MCF 10A (cell line): ENCODE measurements around the gene MAPKAP1. TPM values are rescaled to one million over a fixed set of nuclear protein-coding genes. Genes with fewer than 3 reads are reported as not detected.

Source experiments
- BruUV-seq: library from RNA; stranded (reverse); fragments of 400-500 nt; replicated peaks from 2 replicates; lab custom pipeline; 2021; lab: Mats Ljungman, UMichigan
- CTCF ChIA-PET: fragments of 300-600 bp; sonication (Branson Sonifier 250); formaldehyde crosslinking; extraction: SDS; loops from one replicate; lab custom pipeline; 2021; ENCODE audit warnings: antibody characterized with exemption, inconsistent platforms; lab: Yijun Ruan, JAX
- POLR2A ChIA-PET: fragments of 300-600, 350-650 bp; sonication (Branson Sonifier 250); formaldehyde crosslinking; extraction: SDS; loops from one replicate; lab custom pipeline; 2020; ENCODE audit warnings: antibody characterized with exemption, inconsistent platforms; lab: Yijun Ruan, JAX
- DNase-seq: peaks from one replicate; pipeline ENCODE4 v3.0.0-alpha.2; 2018; ENCODE audit not compliant: unreplicated experiment
- H3K27ac Mint-ChIP-seq: one replicate; pipeline ENCODE4 v1.8.0; 2022; ENCODE audit warnings: mild to moderate bottlenecking, low read depth, mixed read lengths; ENCODE audit not compliant: unreplicated experiment
- H3K27me3 Mint-ChIP-seq: one replicate; pipeline ENCODE4 v1.8.0; 2022; ENCODE audit warnings: mixed read lengths; ENCODE audit not compliant: insufficient read depth, unreplicated experiment
- H3K36me3 Mint-ChIP-seq: one replicate; pipeline ENCODE4 v1.8.0; 2022; ENCODE audit warnings: mild to moderate bottlenecking, moderate library complexity, mixed read lengths; ENCODE audit not compliant: insufficient read depth, unreplicated experiment
- H3K4me1 Mint-ChIP-seq: one replicate; pipeline ENCODE4 v1.8.0; 2022; ENCODE audit warnings: mixed read lengths; ENCODE audit not compliant: insufficient read depth, unreplicated experiment
- H3K4me3 Mint-ChIP-seq: one replicate; pipeline ENCODE4 v1.8.0; 2022; ENCODE audit warnings: mild to moderate bottlenecking, moderate library complexity, mixed read lengths; ENCODE audit not compliant: unreplicated experiment
- H3K9me3 Mint-ChIP-seq: one replicate; pipeline ENCODE4 v1.8.0; 2022; ENCODE audit warnings: mixed read lengths; ENCODE audit not compliant: unreplicated experiment
- intact Hi-C: fragments of 100-400 bp; cut with micrococcal nuclease; formaldehyde crosslinking; loops from 2 replicates; pipeline ENCODE4 v1.14.1; 2022
- total RNA-seq: library from RNA; stranded (reverse); gene quantifications from 2 replicates; pipeline ENCODE4 v1.2.3, GENCODE V29; 2022
- TF ChIP-seq, protein P1 (sequence below): fragments of 200-600 bp; IDR thresholded peaks from one replicate; pipeline ENCODE4 v1.8.0; 2022; ENCODE audit warnings: antibody characterized with exemption, mild to moderate bottlenecking; ENCODE audit not compliant: unreplicated experiment

MAPKAP1 gene
- total RNA-seq, 1 experiment from 2014 or later: 74.9 TPM

- Mint-ChIP-seq H3K4me1 (no peaks in the 10 kb centered on the region), H3K4me3 (no peak overlapping the region), H3K27ac (no peak overlapping the region), H3K9me3 (no peaks in the 10 kb centered on the region), H3K36me3 (peaks cover 6% of the 10 kb centered on the region), H3K27me3 (no peaks in the 10 kb centered on the region)
- TF ChIP-seq, protein P1, sequence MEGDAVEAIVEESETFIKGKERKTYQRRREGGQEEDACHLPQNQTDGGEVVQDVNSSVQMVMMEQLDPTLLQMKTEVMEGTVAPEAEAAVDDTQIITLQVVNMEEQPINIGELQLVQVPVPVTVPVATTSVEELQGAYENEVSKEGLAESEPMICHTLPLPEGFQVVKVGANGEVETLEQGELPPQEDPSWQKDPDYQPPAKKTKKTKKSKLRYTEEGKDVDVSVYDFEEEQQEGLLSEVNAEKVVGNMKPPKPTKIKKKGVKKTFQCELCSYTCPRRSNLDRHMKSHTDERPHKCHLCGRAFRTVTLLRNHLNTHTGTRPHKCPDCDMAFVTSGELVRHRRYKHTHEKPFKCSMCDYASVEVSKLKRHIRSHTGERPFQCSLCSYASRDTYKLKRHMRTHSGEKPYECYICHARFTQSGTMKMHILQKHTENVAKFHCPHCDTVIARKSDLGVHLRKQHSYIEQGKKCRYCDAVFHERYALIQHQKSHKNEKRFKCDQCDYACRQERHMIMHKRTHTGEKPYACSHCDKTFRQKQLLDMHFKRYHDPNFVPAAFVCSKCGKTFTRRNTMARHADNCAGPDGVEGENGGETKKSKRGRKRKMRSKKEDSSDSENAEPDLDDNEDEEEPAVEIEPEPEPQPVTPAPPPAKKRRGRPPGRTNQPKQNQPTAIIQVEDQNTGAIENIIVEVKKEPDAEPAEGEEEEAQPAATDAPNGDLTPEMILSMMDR: no peak
- intact Hi-C loops: no loop called here
- no peak for DNase-seq
- ChIA-PET CTCF (interaction anchor here (0.7 to 1.9 kb wide), 2 partner anchors 9 to 33 kb away, joined by 5 to 7 read pairs; no protein-coding TSS in a partner anchor), POLR2A (no interaction called here)
- no TSS peak for BruUV-seq
These were observed 290.5 kb downstream of the MAPKAP1 start for GRCh38 chr9:125416517-125416916.

DNA sequence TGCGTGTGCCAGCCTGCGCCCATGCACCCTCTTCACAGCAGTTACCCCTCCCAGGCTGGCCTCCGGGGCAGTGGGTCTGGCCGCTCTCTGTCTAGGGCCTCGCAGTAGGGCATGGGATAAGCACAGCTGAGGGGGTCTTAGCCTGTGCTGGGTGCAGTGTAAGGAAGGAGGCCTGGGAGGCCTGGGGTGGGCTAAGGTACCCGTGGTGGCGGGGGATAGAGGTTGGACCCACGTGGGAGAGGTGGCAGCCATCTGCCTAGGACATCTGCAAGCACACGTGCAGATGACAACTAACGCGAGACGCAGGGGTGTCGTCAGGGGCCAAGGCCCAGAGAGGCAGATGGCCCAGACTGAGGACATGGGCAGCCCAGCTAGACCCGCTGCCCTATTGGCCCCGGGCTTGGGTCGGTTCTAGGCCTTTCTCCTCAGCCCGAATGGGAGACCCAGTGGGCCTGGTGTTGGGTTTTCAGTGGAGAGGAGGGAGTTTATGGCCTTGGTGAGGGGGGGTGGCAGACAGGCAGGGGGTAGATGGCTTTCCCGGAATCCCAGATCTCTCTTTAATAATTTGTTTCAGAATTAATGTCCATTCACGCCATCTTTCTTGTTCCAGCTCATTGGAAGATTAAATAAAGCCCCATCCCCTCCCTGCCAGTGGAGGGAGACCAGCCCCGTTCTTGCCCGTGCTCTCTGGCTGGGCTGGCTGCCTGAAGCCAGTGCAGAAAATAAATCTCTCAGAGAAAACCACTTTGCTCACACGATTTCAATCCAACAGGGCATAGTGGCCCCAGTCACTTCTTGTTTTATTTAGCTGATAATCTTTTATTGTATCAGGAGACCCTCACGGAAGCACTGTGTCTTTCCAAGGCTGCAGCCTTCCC is 291.2 kb downstream of the MAPKAP1 start:
- peaks cover 12% of the 10 kb centered on the region for H3K36me3 Mint-ChIP-seq
- BruUV-seq: no TSS peak
- H3K9me3 Mint-ChIP-seq: no peaks in the 10 kb centered on the region
- H3K27ac Mint-ChIP-seq: no peak overlapping the region
- ChIA-PET POLR2A (no interaction called here), CTCF (interaction anchor here (1.7 to 1.9 kb wide), 2 partner anchors 8 to 980 kb away, joined by 6 to 7 read pairs; no protein-coding TSS in a partner anchor)
- TF ChIP-seq, protein P1: no peak
- DNase-seq: no peak
- H3K27me3 Mint-ChIP-seq: no peaks in the 10 kb centered on the region
- no peaks in the 10 kb centered on the region for H3K4me1 Mint-ChIP-seq
- no peak overlapping the region for H3K4me3 Mint-ChIP-seq
- intact Hi-C loops: no loop called here

DNA sequence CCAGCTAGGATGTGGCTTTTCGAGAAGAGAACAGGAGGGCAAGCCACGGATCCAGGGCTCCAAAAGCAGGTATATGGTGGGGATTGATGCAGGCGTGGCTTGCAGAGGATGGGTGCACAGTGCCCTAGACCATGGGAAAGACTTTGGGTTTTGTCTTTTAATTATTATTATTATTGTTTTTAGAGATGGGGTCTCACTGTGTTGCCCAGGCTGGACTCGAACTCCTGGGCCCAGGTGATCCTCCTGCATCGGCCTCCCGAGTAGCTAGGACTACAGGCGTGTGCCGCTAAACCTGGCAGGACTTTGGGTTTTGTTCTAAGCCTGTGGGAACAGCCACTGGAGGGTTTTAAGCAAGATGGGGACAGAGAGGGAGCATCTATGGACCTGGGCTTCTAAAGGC is 293.4 kb downstream of the MAPKAP1 start:
- H3K4me1 Mint-ChIP-seq: no peaks in the 10 kb centered on the region
- peaks cover 18% of the 10 kb centered on the region for H3K36me3 Mint-ChIP-seq
- POLR2A ChIA-PET: no interaction called here
- BruUV-seq: no TSS peak
- no peaks in the 10 kb centered on the region for H3K9me3 Mint-ChIP-seq
- no peak overlapping the region for H3K27ac Mint-ChIP-seq
- H3K27me3 Mint-ChIP-seq: peaks cover 14% of the 10 kb centered on the region
- no peak overlapping the region for H3K4me3 Mint-ChIP-seq
- intact Hi-C loops: no loop called here
- TF ChIP-seq, protein P1: no peak
- CTCF ChIA-PET: no interaction called here
- DNase-seq: no peak

DNA sequence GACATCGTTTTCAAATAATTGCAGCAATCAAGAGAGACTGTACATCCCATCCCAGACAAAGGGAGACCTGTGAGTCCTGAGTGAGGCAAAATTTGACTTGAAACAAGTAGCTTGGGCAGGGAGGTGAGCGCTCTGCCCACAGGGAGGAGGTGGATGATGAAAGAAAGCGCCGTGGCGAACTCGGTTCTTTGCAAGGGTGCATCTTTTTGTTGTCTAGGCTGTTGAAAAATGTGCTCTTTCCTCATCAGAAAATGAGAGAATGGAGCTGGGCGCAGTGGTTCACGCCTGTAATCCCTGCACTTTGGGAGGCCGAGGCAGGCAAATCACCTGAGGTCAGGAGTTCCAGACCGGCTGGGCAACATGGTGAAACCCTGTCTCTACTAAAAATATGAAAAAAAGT is 294.8 kb downstream of the MAPKAP1 start:
- DNase-seq: no peak
- TF ChIP-seq, protein P1: no peak
- Mint-ChIP-seq H3K4me3 (no peak overlapping the region), H3K27ac (no peak overlapping the region), H3K36me3 (peaks cover 18% of the 10 kb centered on the region), H3K27me3 (peaks cover 14% of the 10 kb centered on the region), H3K9me3 (no peaks in the 10 kb centered on the region), H3K4me1 (no peaks in the 10 kb centered on the region)
- intact Hi-C loops: no loop called here
- ChIA-PET POLR2A (interaction anchor here (1.0 kb wide), 1 partner anchor 9 kb away, joined by 3 read pairs; no protein-coding TSS in a partner anchor), CTCF (no interaction called here)
- no TSS peak for BruUV-seq
